AG09309 (cell line): Measurements from ENCODE around the gene UBQLN1.

Source experiments
- DNase-seq: peaks from one replicate; pipeline ENCODE4 v3.0.0-alpha.2; 2010; ENCODE audit warnings: low read depth
- H3K4me3 ChIP-seq: 2 replicates; pipeline ENCODE4 v1.5.1; 2011; ENCODE audit warnings: mild to moderate bottlenecking, low read depth, low read length, moderate library complexity; ENCODE audit not compliant: control insufficient read depth
- TF ChIP-seq, protein P1 (sequence below): IDR thresholded peaks from 2 replicates; pipeline ENCODE4 v1.5.1; 2011; ENCODE audit warnings: mild to moderate bottlenecking, low read depth, low read length, inconsistent platforms; ENCODE audit not compliant: insufficient read depth, control insufficient read depth; ENCODE audit errors: missing control alignments

Gene UBQLN1

DNA sequence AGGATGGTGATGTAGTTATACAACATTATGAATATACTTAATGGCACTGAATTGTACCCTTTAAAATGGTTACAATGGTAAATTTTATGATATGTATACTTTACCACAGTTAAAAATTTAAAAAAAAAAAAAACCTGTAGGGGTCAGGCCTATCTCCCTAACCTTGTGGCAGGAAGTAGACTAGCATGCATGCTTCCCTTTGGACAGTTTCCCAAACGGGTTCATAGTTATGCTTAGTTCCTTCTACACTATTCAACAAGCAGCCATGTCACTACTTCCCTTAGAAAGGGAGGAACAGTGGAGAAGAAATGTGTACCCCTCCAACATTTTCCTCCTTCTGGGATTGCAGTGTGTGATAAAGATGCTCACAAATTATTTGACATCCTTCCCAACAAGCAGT lies 52.3 kb downstream of the UBQLN1 start:
- H3K4me3 ChIP-seq, result no peak overlapping the region
- TF ChIP-seq, protein P1, sequence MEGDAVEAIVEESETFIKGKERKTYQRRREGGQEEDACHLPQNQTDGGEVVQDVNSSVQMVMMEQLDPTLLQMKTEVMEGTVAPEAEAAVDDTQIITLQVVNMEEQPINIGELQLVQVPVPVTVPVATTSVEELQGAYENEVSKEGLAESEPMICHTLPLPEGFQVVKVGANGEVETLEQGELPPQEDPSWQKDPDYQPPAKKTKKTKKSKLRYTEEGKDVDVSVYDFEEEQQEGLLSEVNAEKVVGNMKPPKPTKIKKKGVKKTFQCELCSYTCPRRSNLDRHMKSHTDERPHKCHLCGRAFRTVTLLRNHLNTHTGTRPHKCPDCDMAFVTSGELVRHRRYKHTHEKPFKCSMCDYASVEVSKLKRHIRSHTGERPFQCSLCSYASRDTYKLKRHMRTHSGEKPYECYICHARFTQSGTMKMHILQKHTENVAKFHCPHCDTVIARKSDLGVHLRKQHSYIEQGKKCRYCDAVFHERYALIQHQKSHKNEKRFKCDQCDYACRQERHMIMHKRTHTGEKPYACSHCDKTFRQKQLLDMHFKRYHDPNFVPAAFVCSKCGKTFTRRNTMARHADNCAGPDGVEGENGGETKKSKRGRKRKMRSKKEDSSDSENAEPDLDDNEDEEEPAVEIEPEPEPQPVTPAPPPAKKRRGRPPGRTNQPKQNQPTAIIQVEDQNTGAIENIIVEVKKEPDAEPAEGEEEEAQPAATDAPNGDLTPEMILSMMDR, result no peak
- DNase-seq, result no peak

DNA sequence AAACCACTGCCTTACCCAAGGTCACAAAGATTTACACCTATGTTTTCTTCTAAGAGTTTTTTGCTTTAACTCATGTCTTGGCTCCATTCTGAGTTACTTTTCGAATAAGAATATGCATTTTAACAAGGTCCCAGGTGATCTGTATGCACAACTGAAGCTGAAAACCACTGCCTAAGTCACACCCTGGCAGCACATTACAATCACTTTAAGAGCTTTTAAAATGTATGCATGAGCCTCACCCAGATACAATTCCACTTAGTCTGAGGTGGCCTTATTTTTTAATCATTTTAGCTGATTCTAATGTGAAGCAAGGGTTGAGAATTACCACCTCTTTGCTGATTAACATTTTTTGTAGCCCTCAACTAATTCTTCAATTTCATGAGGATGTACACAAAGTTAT lies 55.3 kb downstream of the UBQLN1 start:
- H3K4me3 ChIP-seq, result no peak overlapping the region
- TF ChIP-seq, protein P1, result no peak
- no peak for DNase-seq

DNA sequence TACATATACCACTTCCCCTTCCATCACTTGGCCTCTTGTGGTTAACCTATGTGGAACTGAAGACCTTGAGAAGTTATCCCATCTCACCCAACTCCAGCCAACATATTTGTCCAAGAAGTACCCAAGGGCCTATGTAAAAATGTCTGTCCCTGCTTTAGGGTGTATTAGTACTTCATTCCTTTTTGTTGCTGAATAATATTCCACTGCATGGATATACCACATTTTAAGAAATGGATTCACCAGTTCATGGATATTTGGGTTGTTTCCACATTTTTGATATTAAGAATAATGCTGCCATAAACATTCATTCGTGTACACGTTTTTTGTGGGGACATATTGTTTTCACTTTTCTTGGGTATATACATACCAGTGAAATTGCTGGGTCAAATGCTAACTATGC lies 56.2 kb downstream of the UBQLN1 start:
- no peak for DNase-seq
- no peak overlapping the region for H3K4me3 ChIP-seq
- TF ChIP-seq, protein P1, result no peak

DNA sequence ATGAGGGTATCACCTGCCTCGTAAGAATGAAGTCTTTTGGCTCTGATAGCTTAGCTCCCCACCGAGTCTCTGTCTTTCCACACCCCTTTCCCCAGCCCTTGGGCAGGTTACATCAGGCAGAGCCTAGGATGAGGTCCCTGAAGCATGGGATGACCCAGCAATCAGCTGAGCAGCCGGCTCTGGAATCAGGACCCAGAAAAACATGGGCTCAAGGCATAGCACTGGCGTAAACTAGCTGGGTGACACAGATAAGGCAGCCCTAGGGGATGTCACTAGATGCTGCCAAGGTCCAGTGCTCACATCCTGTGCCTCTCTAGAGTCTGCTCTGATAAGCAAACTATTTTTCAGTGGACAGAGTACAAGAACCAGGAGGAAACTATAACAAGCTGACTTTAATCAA lies 58.2 kb downstream of the UBQLN1 start:
- no peak overlapping the region for H3K4me3 ChIP-seq
- no peak for DNase-seq
- TF ChIP-seq, protein P1, result no peak

DNA sequence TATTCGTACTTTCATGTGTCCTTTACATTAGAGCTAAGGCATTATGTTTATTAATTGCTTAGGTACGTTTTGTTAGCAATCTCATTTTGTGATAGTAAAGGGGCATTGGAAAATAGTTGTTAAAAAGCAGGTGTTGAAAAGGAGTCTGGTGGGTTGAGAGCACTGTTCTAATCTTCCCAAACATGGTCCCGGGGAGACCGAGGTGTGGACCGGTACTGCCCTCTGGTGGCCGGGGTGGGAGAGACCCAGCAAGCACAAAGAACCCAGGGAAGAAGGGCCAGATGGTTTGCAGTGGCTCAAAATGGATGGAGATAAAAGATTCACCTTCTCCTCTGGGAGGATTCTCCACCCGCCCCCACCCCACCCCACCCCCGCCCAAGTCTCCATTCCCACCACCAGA lies 58.7 kb downstream of the UBQLN1 start:
- no peak for DNase-seq
- TF ChIP-seq, protein P1, result peak; percentile 81
- H3K4me3 ChIP-seq, result no peak overlapping the region

DNA sequence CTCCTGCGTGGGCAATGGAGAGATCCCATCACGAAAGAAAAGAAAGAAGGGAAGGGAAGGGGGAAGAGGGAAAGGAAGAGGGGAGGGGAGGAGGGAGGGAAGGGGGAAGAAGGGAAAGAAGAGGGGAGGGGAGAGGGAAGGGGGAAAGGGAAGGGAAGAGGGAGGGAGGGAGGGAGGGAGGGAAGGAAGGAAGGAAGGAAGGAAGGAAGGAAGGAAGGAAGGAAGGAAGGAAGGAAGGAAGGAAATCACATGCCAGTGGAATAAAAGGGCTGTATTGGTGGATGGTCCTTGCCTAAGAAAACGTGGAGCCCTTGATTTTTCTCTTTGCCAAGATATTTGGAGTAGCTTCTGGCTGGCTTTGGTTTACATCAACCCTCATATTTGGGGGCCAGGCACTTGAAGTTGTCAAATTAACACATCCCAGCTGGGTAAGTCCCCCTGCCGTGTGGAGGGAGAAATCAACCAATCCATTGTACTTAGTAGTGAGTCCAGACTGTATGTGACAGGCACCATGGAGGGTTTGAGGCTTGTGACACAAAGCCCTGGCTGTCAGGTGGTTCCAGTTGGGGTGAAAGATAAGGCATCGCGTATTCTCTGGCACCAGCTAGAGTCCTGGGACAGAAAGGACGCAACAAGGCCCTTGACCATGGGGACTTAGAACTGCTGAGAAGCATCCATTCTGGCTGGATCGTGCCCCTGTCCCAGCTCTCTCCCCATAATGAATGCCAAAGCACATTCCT lies 61.1 kb downstream of the UBQLN1 start:
- DNase-seq, result no peak
- H3K4me3 ChIP-seq, result no peak overlapping the region
- TF ChIP-seq, protein P1, result no peak
